ENCODE results near the gene MYBPC2. TPM values are rescaled to one million over a fixed set of nuclear protein-coding genes. Genes with fewer than 3 reads are reported as not detected.

MYBPC2 gene
- total RNA-seq, 4 donors from 2014 or later, result not detected

- WGBS, 2 donors (ENCODE audit: low coverage in 1 of 2), result 0 to 34% methylated on average over 2 to 14 of the region's 34 CpGs
- H3K4me3 ChIP-seq, result no peak within 1 kb of the TSS
- no peak for TF ChIP-seq POLR2AphosphoS5 (IDR thresholded peaks at IDR 0.05)
- TF ChIP-seq EP300 (IDR thresholded peaks at IDR 0.05), result no peak
- TF ChIP-seq, protein P1, sequence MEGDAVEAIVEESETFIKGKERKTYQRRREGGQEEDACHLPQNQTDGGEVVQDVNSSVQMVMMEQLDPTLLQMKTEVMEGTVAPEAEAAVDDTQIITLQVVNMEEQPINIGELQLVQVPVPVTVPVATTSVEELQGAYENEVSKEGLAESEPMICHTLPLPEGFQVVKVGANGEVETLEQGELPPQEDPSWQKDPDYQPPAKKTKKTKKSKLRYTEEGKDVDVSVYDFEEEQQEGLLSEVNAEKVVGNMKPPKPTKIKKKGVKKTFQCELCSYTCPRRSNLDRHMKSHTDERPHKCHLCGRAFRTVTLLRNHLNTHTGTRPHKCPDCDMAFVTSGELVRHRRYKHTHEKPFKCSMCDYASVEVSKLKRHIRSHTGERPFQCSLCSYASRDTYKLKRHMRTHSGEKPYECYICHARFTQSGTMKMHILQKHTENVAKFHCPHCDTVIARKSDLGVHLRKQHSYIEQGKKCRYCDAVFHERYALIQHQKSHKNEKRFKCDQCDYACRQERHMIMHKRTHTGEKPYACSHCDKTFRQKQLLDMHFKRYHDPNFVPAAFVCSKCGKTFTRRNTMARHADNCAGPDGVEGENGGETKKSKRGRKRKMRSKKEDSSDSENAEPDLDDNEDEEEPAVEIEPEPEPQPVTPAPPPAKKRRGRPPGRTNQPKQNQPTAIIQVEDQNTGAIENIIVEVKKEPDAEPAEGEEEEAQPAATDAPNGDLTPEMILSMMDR (IDR thresholded peaks at IDR 0.05), result no peak
- TF ChIP-seq POLR2A (IDR thresholded peaks at IDR 0.05), result no peak
- H3K27me3 ChIP-seq, result peaks cover 74% of the 10 kb centered on the region
- peaks cover 0 to 17% (median 4%) of the 10 kb centered on the region in 3 donors for H3K4me1 ChIP-seq
- ATAC-seq, result no peak
- no peak within 1 kb of the TSS for H3K27ac ChIP-seq
- no peaks in the 10 kb centered on the region for H3K9me3 ChIP-seq
- H3K36me3 ChIP-seq, result no peaks in the 10 kb centered on the region
Observed at GRCh38 chr19:50418176-50419021, 14.3 kb upstream of the MYBPC2 start, which contains the start of gene SPIB. Gene SPIB, plus strand, starts transcription at chr19:50418938. Its CDS starts 25 bp downstream, at chr19:50418963.

GRCh38 chr19:50419022-50419579, 13.6 kb upstream of the MYBPC2 start:
- Histone ChIP-seq H3K4me3 (no peak overlapping the region), H3K4me1 (peaks cover 0 to 17% (median 4%) of the 10 kb centered on the region in 3 donors), H3K27me3 (peaks cover 81% of the 10 kb centered on the region), H3K36me3 (no peaks in the 10 kb centered on the region), H3K9me3 (no peaks in the 10 kb centered on the region), H3K27ac (no peak overlapping the region)
- TF ChIP-seq POLR2A (IDR thresholded peaks at IDR 0.05) (no peak), EP300 (IDR thresholded peaks at IDR 0.05) (no peak), POLR2AphosphoS5 (IDR thresholded peaks at IDR 0.05) (no peak)
- TF ChIP-seq, protein P1 (IDR thresholded peaks at IDR 0.05), result no peak
- WGBS, 2 donors (ENCODE audit: low coverage in 1 of 2), result 5 to 8% methylated on average over 12 to 14 of the region's 14 CpGs
- no peak for ATAC-seq

DNA sequence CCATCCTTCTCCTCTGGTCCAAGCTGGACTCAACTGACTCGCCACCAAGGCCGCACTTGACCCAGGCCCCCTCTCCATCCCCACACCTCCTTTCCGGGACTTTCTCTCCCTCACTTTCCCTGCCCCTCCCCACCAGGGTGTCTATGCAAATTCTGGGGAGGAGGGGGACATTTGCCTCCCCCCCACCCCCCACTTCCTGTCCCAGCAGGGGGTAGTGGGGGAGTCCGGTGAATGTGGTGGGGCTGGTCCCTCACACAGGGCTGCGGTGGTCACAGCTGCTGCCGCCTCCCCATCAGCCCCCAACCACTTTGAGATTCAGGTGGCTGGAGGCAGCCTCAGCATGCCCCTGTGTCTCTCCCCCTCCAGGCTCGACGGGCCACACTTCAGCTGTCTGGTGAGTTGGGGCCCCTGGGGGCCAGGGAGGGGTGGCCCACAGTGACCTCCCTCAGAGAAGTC, 13.1 kb upstream of the MYBPC2 start:
- Histone ChIP-seq H3K27ac (no peak overlapping the region), H3K4me3 (no peak overlapping the region), H3K4me1 (peaks cover 0 to 16% (median 4%) of the 10 kb centered on the region in 3 donors), H3K27me3 (peaks cover 84% of the 10 kb centered on the region), H3K36me3 (no peaks in the 10 kb centered on the region), H3K9me3 (no peaks in the 10 kb centered on the region)
- no peak for ATAC-seq
- TF ChIP-seq POLR2A (IDR thresholded peaks at IDR 0.05), result no peak
- no peak for TF ChIP-seq EP300 (IDR thresholded peaks at IDR 0.05)
- no peak for TF ChIP-seq POLR2AphosphoS5 (IDR thresholded peaks at IDR 0.05)
- TF ChIP-seq, protein P1 (IDR thresholded peaks at IDR 0.05), result no peak
- 16 to 60% methylated on average over 1 to 5 of the region's 8 CpGs for WGBS, 2 donors (ENCODE audit: low coverage in 1 of 2)

DNA sequence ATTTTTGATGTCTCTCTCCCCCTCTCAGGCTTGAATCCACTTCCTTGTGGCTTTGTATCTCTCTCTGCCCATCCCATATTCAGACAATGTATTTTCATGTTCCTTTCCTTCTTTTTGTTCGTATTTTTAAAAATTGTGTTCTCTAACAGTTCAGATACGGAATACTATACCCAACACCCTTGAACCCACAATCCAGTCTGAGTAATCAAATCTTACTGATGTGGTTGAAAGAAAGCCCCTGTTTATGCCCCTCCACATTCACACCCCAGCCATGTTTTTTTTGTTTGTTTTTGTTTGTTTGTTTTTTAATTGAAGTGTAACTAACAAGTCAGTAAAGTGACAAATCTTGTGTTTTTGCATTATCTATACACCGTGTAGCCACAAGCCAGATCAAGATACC, 12.6 kb upstream of the MYBPC2 start:
- no peak for TF ChIP-seq POLR2A (IDR thresholded peaks at IDR 0.05)
- TF ChIP-seq EP300 (IDR thresholded peaks at IDR 0.05), result no peak
- no peak for TF ChIP-seq POLR2AphosphoS5 (IDR thresholded peaks at IDR 0.05)
- TF ChIP-seq, protein P1 (IDR thresholded peaks at IDR 0.05), result no peak
- WGBS, 2 donors (ENCODE audit: low coverage in 1 of 2), result 38 to 42% methylated on average over 2 to 3 of the region's 3 CpGs
- H3K36me3 ChIP-seq, result no peaks in the 10 kb centered on the region
- H3K27ac ChIP-seq, result no peak overlapping the region
- peaks cover 0 to 12% (median 4%) of the 10 kb centered on the region in 3 donors for H3K4me1 ChIP-seq
- peaks cover 84% of the 10 kb centered on the region for H3K27me3 ChIP-seq
- H3K9me3 ChIP-seq, result no peaks in the 10 kb centered on the region
- H3K4me3 ChIP-seq, result no peak overlapping the region
- no peak for ATAC-seq

Data from gastroesophageal sphincter (tissue), 4 donors.